ENCODE measurements around the gene ABCA2.

Gene ABCA2

DNA sequence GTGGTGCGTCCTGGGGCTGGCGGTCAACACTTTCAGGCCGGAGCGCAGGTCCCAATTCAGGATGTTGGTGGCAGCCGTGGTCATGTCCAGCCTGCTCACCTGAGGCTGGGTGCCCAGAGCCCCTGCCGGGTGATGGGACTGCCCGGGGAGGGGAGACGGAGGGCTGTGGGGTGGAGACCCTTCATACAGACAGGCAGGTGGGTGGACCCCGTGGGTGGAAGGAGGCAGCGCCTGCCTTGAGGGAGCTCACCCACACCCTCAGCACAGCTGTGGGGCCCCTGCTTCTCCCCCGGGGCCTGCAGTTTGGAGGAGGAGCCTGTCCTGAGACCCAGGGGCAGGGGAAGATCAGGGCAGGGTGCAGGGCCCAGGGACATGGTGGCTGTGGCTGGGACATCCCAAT lies 57.7 kb downstream of the ABCA2 start:
- no peak for DNase-seq (ENCODE audit: extremely low read depth, insufficient read length)
- H3K27me3 ChIP-seq (replicated peaks; ENCODE audit: control insufficient read depth, insufficient read depth, low read length): peaks cover 2% of the 10 kb centered on the region; the same call in 1 of the 2 replicates
- H3K36me3 ChIP-seq (ENCODE audit: control insufficient read depth, insufficient read depth, low read length): no peaks in the 10 kb centered on the region
- TF ChIP-seq, protein P1, sequence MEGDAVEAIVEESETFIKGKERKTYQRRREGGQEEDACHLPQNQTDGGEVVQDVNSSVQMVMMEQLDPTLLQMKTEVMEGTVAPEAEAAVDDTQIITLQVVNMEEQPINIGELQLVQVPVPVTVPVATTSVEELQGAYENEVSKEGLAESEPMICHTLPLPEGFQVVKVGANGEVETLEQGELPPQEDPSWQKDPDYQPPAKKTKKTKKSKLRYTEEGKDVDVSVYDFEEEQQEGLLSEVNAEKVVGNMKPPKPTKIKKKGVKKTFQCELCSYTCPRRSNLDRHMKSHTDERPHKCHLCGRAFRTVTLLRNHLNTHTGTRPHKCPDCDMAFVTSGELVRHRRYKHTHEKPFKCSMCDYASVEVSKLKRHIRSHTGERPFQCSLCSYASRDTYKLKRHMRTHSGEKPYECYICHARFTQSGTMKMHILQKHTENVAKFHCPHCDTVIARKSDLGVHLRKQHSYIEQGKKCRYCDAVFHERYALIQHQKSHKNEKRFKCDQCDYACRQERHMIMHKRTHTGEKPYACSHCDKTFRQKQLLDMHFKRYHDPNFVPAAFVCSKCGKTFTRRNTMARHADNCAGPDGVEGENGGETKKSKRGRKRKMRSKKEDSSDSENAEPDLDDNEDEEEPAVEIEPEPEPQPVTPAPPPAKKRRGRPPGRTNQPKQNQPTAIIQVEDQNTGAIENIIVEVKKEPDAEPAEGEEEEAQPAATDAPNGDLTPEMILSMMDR (IDR thresholded peaks at IDR 0.05; ENCODE audit: insufficient read depth, low read length, poor library complexity, severe bottlenecking): no peak
- no peak overlapping the region for H3K4me3 ChIP-seq (replicated peaks; ENCODE audit: low read depth, low read length)

DNA sequence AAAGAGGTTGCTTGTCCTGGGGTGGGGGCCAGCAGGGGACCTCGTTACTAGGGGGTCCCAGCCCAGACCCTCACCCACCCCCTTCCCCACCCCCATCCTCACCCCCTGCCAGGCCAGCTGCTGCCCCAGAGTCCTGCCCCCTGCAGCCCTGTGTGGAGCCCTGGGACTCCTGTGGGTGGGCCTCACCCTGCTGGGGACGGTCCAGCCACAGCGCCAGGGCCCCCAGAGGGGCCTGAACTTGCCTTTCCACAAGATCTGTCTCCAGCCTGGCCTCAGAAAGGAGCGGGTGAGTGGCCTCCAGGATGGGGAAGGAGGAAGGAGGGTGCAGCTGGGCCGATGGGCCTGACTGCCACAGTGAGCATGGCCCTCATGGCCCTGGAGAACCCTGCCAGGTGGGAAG lies 58.3 kb downstream of the ABCA2 start:
- Histone ChIP-seq H3K4me3 (replicated peaks; ENCODE audit: low read depth, low read length) (no peak overlapping the region), H3K36me3 (ENCODE audit: control insufficient read depth, insufficient read depth, low read length) (no peaks in the 10 kb centered on the region), H3K27me3 (replicated peaks; ENCODE audit: control insufficient read depth, insufficient read depth, low read length) (no peaks in the 10 kb centered on the region; the same call in 1 of the 2 replicates)
- DNase-seq (ENCODE audit: extremely low read depth, insufficient read length): no peak
- TF ChIP-seq, protein P1 (IDR thresholded peaks at IDR 0.05; ENCODE audit: insufficient read depth, low read length, poor library complexity, severe bottlenecking): no peak

DNA sequence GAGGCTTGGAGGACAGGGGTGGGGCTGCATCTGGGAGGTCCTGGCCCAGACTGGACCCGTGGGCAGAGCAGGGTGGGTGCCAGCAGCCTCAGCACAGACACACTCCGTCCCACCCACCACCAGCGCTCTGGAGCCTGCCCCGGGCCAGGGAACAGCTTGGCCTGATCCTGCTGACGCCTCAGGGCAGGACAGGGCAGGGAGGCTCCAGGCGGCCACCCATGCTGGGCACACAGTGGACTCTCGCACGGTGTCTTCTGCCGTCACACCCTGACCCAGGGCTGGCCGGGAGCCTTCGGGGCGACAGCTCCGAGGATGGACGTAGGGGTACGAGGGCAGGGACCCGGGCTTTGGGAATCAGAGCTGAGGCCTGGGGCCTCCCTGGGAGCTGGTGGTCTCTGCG lies 58.9 kb downstream of the ABCA2 start:
- H3K27me3 ChIP-seq (replicated peaks; ENCODE audit: control insufficient read depth, insufficient read depth, low read length): no peaks in the 10 kb centered on the region; the same call in 1 of the 2 replicates
- DNase-seq (ENCODE audit: extremely low read depth, insufficient read length): no peak
- TF ChIP-seq, protein P1 (IDR thresholded peaks at IDR 0.05; ENCODE audit: insufficient read depth, low read length, poor library complexity, severe bottlenecking): no peak

DNA sequence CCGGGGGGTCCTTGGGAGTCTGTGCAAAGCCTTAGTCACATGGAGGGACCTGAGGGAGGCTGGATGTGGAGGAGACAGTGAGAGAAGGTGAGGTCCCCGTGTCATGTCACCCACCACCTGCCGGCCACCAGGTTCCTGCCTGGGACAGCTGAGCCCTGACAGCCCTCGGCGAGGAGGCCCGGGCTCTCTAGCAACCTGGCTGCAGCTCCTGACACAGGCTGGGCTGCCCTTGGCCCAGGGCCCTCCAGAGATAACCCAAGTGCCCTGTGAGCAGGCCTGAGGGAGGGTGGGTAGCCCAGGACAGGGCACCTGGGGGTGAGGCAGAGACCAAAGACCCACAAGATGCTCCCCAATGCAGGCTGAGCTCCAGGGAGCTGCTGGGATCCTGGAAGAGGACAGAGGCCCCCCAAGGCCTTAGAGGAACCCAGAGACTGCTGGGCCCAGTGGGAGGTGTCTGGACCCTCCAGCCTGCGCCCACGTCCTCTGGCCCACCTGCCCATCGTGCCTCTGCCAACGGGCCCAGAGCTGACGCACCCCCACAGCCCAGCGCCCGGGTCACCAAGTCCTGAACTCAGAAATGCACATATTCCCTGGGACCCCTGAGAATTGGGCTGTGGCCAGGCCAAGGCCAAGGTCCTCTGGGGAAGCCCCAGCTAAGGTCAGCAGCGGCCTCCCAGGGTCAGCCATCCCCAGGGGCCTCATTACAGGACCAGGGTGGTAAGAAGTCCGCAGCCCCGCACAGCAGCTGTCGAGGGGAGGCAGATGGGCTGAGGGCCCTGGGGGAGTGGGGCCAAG lies 59.5 kb downstream of the ABCA2 start:
- H3K27me3 ChIP-seq (replicated peaks; ENCODE audit: control insufficient read depth, insufficient read depth, low read length): no peaks in the 10 kb centered on the region; the same call in 1 of the 2 replicates
- no peak for DNase-seq (ENCODE audit: extremely low read depth, insufficient read length)
- TF ChIP-seq, protein P1 (IDR thresholded peaks at IDR 0.05; ENCODE audit: insufficient read depth, low read length, poor library complexity, severe bottlenecking): no peak
- no peak overlapping the region for H3K4me3 ChIP-seq (replicated peaks; ENCODE audit: low read depth, low read length)
- no peaks in the 10 kb centered on the region for H3K36me3 ChIP-seq (ENCODE audit: control insufficient read depth, insufficient read depth, low read length)

More for the DNA sequence above, 58.9 kb downstream of the ABCA2 start:
- Histone ChIP-seq H3K4me3 (replicated peaks; ENCODE audit: low read depth, low read length) (no peak overlapping the region), H3K36me3 (ENCODE audit: control insufficient read depth, insufficient read depth, low read length) (no peaks in the 10 kb centered on the region)

DNA sequence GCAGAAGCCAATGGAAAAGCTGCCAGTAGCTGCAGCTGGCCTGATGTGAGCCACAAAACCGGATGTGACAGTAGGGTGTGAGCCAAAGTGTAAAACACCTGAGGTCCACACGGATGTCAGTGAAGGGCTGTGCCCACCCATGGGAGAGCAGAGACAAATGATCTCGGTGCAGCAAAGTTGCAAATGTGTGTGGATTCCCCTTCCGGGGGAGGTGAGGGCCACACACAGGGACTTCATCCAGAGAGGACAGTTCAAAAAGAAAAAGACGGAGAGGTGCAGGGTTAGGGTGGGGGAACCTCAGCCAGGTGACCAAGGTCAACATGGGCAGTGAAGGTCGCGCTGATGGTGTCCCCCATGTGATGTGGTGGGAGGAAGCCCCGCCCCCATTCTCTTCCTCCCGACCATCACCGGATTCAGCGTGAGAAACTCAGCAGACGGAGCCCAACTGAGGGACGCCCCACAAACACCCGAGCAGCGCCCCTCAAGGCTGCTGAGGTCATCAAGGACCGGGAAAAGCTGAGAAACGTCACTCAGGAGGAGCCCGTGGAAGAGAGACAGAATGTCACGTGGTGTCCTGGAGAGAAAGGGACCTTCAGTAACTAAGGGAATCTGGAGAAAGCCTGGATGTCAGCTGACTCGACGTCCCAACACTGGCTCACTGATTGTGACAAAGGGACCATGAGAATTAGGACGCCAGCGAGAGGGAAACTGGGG lies 62.1 kb downstream of the ABCA2 start:
- TF ChIP-seq, protein P1 (IDR thresholded peaks at IDR 0.05; ENCODE audit: insufficient read depth, low read length, poor library complexity, severe bottlenecking): no peak

More for the DNA sequence above, 62.1 kb downstream of the ABCA2 start:
- Histone ChIP-seq H3K36me3 (ENCODE audit: control insufficient read depth, insufficient read depth, low read length) (no peaks in the 10 kb centered on the region), H3K27me3 (replicated peaks; ENCODE audit: control insufficient read depth, insufficient read depth, low read length) (no peaks in the 10 kb centered on the region), H3K4me3 (replicated peaks; ENCODE audit: low read depth, low read length) (peak overlapping the region; percentile 25; the same call in 1 of the 2 replicates)
- no peak for DNase-seq (ENCODE audit: extremely low read depth, insufficient read length)

Data from GM06990 (cell line).